A172 (cell line): ENCODE measurements around the gene CASR. TPM values are rescaled to one million over a fixed set of nuclear protein-coding genes. Genes with fewer than 3 reads are reported as not detected.

Experiments
- DNase-seq: peaks from one replicate; pipeline ENCODE4 v3.0.0-alpha.2; 2015; ENCODE audit warnings: low spot score
- total RNA-seq: library from RNA; depleted of rRNA; stranded (reverse); fragments of >200 nt; shearing (Covaris generic); gene quantifications from 2 replicates; pipeline ENCODE4 v1.2.3, GENCODE V29; 2014; rRNA removed

Gene CASR
- total RNA-seq, 1 experiment from 2014 or later = not detected

DNA sequence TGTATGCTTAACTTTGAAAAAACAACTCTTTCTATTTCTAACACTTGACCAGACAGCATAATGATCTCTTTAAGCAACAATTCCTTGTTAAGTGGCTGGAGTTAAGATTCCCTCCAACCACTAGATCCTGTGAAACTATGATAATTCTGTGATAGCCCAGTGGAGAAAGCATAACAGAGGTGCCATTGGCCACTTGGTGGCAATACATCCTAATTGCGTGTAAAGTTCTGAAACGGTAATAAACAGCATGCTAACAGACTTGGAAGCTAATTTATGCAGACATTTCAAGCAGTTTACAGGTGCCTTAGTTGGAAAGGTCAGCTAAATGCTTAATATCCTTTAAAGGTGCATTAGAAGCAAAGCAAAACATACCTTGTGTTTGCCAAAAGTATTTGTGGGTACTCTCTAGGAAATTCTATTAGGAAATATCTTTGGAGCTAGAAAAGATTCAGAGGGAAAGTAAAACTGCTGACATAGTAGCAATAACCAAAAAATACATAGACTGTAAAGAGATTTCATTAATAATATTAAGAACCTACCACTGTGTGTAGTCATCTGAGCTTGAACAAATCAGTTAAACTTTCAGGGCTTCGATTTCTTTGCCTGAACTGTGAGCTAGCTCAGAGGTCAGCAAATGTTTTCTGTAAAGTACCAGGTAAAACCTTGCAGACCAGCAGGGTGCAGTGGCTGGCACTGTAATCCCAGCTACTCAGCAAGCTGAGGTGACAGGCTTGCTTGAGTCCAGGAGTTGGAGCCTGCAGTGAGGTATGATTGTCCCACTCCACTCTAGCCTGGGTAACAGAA is 122.6 kb downstream of the CASR start:
- no peak for DNase-seq

DNA sequence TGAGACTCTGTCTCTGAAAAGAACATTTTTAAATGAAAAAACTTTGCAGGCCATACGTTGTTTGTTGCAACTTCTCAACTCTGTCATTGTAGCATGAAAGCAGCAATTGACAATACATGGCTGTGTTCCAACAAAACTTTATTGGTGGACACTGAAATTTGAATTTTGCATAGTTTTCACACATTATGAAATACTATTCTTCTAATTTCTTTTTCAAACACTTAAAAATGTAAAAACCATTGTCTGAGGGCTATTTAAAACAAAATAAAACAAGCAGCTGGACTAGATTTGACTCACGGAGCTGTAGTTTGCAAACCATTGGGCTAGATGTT is 123.1 kb downstream of the CASR start:
- DNase-seq = no peak

DNA sequence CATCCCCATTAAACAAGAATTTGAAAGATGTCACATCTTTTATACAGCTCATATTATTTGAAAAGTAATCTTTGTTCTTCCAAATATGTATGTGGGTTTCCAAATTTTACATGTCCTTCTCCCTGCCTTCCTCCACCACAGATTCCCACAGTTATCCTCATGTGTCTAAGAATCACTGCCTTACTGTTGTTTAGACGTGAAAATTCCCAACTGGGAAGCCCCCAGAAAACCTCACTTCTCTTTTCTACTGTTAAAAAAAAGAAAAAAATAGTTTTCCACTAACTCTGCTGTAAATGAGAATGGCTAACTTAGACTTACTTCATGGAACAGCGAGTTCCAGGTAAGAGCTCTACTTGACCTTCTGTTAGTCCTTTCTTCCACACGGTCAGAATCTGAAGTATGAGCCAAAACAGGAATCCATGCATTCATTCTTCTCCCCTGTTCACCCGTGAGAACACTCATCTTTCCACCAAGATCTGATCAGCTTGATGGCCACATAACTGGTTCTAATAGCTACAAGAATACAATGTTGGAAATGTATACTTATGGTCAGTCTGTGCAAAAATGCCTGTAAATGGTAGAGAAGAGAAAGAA is 123.7 kb downstream of the CASR start:
- no peak for DNase-seq

DNA sequence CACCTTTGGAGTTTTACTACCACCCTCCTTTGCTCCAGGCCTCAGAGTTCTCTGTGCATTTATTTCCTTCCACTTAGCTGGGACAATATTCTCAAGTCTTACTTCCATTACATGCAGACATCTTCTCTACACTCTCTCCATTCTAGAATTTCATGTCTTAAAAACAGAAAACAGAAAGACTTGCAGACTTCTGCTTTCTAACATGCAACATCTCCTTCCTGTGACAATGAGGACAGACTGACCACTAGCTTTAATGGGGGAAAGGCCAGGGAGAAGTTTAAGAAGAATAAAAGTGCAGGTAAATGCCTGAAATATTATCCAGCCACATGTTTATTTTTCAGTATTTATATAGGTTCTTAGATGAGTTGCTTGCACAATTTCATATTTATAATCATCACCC is 124.5 kb downstream of the CASR start:
- no peak for DNase-seq

DNA sequence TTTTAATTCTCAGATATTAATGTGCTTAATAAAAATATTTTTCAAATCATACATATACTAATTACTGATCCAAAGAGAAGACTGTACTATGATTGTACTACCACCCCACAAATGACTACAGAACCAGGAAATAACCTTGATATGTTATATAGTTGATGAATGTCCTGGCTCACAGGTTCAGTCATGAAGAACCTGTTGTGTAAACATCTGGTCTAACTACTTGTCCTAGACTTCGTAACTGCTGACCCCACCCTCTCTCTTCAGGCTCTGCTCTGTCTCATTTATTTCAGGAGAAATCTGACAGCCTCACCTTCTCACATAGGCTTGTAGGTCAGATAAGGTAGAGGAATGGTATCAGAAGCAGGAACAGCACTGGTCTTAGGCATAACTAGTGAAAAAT is 126.9 kb downstream of the CASR start:
- no peak for DNase-seq

DNA sequence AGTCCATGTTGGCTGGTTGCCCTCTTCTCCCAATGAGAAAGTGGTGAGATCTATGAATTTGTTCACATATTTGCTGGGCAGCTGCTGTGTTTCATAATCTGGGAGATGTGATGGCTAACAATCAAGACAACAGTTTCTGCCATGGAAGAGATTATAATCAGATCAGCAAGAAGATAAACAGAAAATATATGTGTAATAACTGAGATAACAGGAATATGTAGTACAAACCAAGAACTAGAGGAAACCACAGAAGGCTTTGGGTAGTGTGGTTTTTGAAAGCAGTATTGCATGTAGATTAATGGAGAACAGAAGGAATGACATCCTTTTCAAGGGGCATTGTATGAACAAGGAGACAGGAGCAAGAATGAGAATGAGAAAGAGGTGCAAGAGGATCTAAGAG is 129.4 kb downstream of the CASR start:
- DNase-seq = no peak

DNA sequence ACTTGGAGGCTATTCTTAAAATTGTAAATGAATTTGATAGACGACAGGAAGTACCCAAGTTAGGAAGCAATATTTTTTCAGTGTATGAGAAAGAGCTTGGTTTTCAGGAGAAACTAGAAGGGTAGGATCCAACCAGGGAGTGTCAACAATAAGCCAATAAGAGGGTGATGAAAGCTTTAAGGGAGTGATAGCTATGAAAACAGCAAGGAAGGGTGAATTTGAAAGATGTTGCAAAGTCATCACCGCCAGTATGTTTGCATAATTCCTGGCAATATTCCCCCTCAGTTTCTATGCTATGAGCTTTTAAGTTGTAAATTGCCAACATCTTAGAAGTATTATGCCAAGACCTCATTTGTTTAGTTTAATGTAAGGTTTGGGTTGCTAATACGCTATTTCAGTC is 129.8 kb downstream of the CASR start:
- no peak for DNase-seq

DNA sequence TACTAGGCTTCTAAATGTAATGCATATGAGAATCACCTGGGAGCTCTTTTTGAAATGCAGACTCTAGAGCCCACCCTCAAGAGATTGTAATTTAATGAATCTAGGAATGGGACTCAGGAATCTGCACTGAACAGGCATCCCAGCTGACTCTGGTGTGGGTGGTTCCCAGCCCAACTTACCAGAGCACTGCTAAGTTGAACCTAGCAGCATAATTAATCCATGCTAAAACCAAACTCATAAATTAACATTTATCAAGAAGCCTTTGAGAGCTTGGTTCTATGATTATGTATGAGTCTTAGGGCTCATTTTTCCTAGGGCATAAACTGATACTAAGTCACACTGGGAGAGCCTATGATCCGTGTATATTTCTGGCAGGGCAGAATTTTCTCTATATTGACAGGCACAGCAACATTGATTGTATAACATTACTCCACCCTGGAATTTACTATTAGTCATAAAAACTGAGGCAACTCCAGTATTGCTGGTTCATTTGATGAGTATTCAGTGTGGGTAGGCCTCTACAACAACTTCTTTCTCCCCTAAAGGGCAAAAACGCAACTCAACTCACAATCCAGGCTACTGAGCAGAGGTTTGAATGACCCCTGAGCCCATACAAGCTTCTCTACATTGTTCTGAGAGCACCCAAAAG is 130.9 kb downstream of the CASR start:
- no peak for DNase-seq

DNA sequence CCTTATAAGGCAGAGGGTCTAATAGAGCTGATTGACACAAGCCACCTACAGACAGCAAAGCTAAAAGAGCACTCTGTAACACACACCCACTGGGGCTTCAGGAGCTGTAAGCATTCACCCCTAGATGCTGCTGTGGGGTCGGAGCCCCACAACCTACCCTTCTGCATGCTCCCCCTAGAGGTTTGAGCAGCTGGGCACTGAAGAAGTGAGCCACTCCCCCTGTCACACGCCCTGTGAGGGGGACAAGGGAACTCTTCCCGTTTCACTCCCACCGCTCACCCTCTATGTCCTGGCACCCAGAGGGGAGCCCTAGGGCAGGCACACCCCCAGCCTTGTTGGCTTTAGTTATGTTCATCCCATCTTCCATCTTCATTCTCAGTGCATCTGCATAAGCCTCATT is 132.2 kb downstream of the CASR start:
- DNase-seq = no peak

DNA sequence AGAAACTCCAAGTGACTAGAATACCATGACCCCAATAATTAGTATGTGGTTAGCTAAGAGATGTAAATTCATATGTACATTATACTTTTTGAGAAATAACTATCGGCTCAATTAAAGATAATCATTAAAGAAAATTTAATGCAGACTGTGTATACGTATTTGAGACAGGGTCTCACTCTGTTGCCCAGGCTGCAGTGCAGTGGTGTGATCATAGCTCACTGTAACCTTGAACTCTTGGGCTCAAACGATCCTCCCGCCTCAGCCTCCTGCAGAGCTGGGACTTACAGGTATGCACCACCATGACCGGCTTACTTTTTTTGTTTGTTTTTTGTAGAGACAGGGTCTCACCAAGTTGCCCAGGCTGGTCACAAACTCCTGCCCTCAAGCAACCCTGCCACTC is 132.9 kb downstream of the CASR start:
- no peak for DNase-seq

DNA sequence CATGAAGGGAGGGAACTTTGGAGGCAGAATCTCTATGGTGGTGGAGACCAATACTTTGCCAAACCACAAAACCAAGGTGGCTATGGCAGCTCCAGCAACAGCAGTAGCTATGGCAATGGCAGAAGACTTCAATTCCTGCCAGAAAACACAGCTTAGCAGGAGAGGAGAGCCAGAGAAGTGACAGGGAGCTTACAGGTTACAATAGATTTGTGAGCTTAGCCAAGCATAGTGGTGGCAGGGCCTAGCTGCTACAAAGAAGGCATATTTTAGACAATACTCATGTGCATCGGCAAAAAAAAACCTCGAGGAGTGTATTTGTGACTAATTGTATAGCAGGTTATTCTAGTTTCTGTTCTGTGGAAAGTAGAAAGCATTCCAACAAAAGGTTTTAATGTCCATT is 135.2 kb downstream of the CASR start:
- DNase-seq = no peak

DNA sequence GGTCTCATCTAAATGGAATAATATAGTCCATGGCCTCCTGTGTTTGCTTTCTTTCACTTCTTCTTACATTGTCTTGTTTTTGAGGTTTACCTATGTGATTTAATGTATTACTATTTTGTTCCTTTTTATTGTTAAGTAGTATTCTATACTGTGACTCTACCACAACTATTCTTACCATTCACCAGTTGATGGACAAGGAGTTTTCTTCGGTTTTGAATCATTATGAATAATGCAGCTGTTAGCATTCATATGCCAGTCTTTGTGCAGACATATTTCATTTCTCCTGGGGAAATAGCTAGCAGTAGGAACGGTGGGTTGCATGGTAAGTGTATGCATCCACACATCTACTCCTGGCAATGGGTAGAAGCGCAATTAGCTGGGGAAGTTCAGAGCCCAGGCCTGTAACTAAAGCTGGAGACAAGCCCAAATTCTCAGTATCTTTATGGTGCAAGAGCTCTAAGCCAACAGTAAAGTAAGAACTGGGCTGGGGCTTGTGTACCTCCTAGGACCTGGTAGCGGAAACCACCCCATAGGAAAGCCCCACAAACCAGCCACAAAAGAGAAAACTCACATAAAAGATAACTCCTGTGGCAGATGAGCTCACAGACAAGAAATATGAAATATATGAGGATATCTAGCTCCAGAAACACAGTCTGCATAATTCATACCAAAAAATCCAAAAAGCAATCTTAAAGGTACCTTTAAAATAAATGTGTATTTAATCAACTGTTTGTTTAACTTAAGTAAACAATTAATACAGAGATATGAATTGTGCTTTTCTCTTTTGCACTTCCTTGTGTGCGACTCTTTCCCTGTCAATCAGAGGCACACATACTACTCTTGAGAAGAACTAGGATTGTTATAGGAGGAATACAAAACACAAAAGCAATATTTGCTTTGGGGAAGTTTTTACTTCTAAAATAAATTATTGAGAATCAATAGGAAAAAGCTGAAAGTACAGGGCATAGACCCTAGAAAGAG is 138.9 kb downstream of the CASR start:
- DNase-seq = no peak

DNA sequence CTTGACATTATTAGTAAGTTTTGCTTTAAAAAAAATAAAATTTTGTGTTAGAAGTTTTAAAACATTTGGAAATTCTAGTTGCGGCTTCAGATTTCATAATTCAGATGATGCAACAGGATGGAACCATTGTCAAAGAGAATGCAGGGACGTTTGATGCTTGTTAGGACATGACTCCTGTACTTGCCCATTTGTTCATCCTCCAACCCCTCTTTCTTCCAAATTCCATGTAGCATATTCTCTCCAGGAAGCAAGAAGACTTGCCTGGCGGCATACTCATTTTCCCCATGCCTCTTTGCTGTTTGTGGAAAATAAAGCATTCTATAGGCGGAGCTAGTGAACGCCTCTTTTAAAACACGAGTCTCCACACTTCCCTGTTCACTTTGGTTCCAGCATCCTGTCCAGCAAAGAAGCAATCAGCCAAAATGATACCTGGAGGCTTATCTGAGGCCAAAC is 141.4 kb downstream of the CASR start, which contains the start of gene CSTA:
TSS of gene CSTA (plus strand) at position 378 of the 453 bp plus-strand sequence. CDS start at position 423, 45 bp downstream.
- no peak for DNase-seq

DNA sequence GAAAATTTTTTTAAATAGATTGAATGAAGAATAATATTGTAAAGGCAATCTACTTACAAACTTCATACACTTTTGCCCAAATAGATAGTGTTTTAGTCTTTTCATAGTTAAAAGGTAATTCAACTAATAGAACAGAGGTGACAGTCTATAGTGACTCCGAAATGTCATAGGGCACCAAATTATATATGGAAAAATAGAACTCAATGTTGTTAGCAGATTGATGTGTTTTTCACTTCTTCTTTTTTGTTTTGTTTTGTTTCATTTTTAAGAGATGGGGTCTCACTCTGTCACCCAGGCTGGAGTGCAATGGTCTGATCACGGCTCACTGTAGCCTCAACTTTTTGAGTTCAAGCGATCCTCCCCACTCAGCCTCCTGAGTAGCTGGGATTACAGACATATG is 142.3 kb downstream of the CASR start:
- DNase-seq = no peak

DNA sequence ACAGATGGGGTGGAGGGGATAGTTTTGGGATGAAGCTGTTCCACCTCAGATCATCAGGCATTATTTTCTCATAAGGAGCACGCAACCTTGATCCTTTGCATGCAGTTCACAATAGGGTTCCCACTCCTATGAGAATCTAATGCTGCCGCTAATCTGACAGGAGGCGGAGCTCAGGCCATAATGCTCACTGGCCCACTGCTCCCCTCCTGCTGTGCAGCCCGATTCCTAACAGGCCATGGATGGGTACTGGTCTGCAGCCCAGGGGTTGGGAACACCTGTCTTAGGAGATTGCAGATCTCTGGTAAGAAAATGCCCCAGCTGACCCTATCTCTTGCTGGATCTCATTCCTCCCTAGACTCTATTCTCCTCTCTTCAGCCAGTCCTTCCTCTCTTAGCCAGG is 148.4 kb downstream of the CASR start:
- no peak for DNase-seq

DNA sequence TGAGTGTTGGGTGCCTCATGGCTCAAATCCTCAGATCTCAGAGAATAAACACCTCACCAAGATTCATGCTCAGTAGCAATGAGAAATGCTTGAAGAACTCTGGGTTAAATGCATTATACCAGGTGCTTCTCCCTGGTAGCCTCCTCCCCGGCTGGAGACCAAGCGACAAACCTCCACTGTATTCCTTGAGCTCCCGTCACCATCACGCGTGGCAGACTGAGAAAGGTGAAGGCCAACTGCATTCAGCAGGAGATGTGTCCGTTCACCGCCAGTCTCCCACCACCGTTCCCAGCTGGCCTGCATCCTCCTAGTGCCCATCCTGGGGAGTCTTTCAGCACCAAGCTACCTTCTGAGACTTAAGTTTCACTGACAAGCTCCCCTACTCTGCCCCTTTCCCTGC is 149.1 kb downstream of the CASR start:
- DNase-seq = no peak

Other genes with a start within 250 kb of the CASR start
- not detected in 2 replicates for gene ILDR1, start 161.4 kb upstream of the CASR start, total RNA-seq
- gene CD86, start 128.3 kb upstream of the CASR start, total RNA-seq = not detected in 2 replicates
- 0.24 TPM in 1 of 2 replicates, not detected in the other for gene CSTA, start 141.6 kb downstream of the CASR start, total RNA-seq
- 77.5 and 114 TPM in 2 replicates for gene MIX23, start 199.6 kb downstream of the CASR start, total RNA-seq
- 41.2 and 55.3 TPM in 2 replicates for gene FAM162A, start 200.5 kb downstream of the CASR start, total RNA-seq
- gene WDR5B, start 232.4 kb downstream of the CASR start, total RNA-seq = 9.6 and 10.4 TPM in 2 replicates